WTC11 (cell line): ENCODE results near the gene TSPO2.

Experiments
- ATF2 ChIP-seq: sonication (generic); formaldehyde crosslinking; IDR thresholded peaks from 2 replicates; pipeline ENCODE4 v1.8.1; 2022; ENCODE audit warnings: low read depth, missing genetic modification reagents, borderline replicate concordance
- CTCF ChIP-seq: fragments of 200-600 bp; IDR thresholded peaks from 2 replicates; pipeline ENCODE4 v1.8.0; 2022; ENCODE audit warnings: antibody characterized with exemption
- E2F5 ChIP-seq: sonication (generic); formaldehyde crosslinking; IDR thresholded peaks from 2 replicates; pipeline ENCODE4 v1.8.1; 2022; ENCODE audit warnings: mild to moderate bottlenecking, moderate library complexity, missing genetic modification reagents
- MAX ChIP-seq: sonication (generic); formaldehyde crosslinking; IDR thresholded peaks from 2 replicates; pipeline ENCODE4 v1.8.0; 2022; ENCODE audit warnings: mild to moderate bottlenecking, missing genetic modification reagents
- MXD4 ChIP-seq: fragments of 250-450 bp; sonication (Bioruptor Pico); IDR thresholded peaks from 2 replicates; pipeline ENCODE4 v1.8.0; 2021; ENCODE audit warnings: mild to moderate bottlenecking, moderate library complexity, borderline replicate concordance
- NR2C2 ChIP-seq: sonication (generic); formaldehyde crosslinking; IDR thresholded peaks from 2 replicates; pipeline ENCODE4 v1.8.0; 2022; ENCODE audit warnings: mild to moderate bottlenecking, missing genetic modification reagents
- NR3C1 ChIP-seq: sonication (generic); formaldehyde crosslinking; conservative IDR thresholded peaks from 2 replicates; pipeline ENCODE4 v1.8.1; 2023; ENCODE audit warnings: low read depth, mild to moderate bottlenecking, missing genetic modification reagents
- PREB ChIP-seq: sonication (generic); formaldehyde crosslinking; IDR thresholded peaks from 2 replicates; pipeline ENCODE4 v1.8.1; 2022; ENCODE audit warnings: mild to moderate bottlenecking, missing genetic modification reagents, moderate library complexity, borderline replicate concordance
- SP1 ChIP-seq: sonication (generic); formaldehyde crosslinking; conservative IDR thresholded peaks from 2 replicates; pipeline ENCODE4 v1.8.1; 2022; ENCODE audit warnings: missing genetic modification reagents
- USF1 ChIP-seq: sonication (generic); formaldehyde crosslinking; IDR thresholded peaks from 2 replicates; pipeline ENCODE4 v1.8.0; 2022; ENCODE audit warnings: mild to moderate bottlenecking, missing genetic modification reagents
- ZNF232 ChIP-seq: sonication (generic); formaldehyde crosslinking; IDR thresholded peaks from 2 replicates; pipeline ENCODE4 v1.8.0; 2022; ENCODE audit warnings: mild to moderate bottlenecking, missing genetic modification reagents

- TF ChIP-seq E2F5 (CRISPR knock-in tag) (no peak), NR3C1 (CRISPR knock-in tag) (no peak), ZNF232 (CRISPR knock-in tag) (no peak), PREB (CRISPR knock-in tag) (no peak), MAX (CRISPR knock-in tag) (no peak), ATF2 (CRISPR knock-in tag) (no peak), USF1 (CRISPR knock-in tag) (no peak), CTCF (no peak), MXD4 (CRISPR knock-in tag) (no peak), NR2C2 (CRISPR knock-in tag) (no peak), SP1 (no peak)
Observed at GRCh38 chr6:40992746-40993145, 49.5 kb upstream of the TSPO2 start.
